Esophagus squamous epithelium (tissue), 5 donors: ENCODE data around the gene INSIG2. TPM values are rescaled to one million over a fixed set of nuclear protein-coding genes. Genes with fewer than 3 reads are reported as not detected.

ENCODE experiments used
- DNase-seq: peaks from one replicate; lab custom pipeline; 2025; lab: John Stamatoyannopoulos, UW
- H3K27ac ChIP-seq, 4 donors: fragments of 200-600 bp; sonication (generic); one replicate each; pipeline ENCODE4 v1.5.1; 2016 to 2019; ENCODE audit warnings: mild to moderate bottlenecking in 1 of 4
- H3K27me3 ChIP-seq, 4 donors: fragments of 200-600 bp; sonication (generic); 1 replicate in 3 of 4; 2 replicates in 1 of 4; pipeline versions ENCODE4 v1.5.1 to v1.6.0; 2017 to 2021; ENCODE audit warnings: antibody characterized with exemption in 1 of 4
- H3K36me3 ChIP-seq, 3 donors: fragments of 200-600 bp; sonication (generic); one replicate each; pipeline ENCODE4 v1.5.1; 2016 to 2019
- H3K4me1 ChIP-seq, 3 donors: fragments of 200-600 bp; sonication (generic); one replicate each; pipeline ENCODE4 v1.5.1; 2017 to 2019
- H3K4me3 ChIP-seq, 4 donors: fragments of 200-600 bp; sonication (generic); 1 replicate in 3 of 4; 2 replicates in 1 of 4; pipeline ENCODE4 v1.5.1; 2016 to 2019; ENCODE audit warnings: mild to moderate bottlenecking in 2 of 4, moderate library complexity in 1 of 4
- H3K9me3 ChIP-seq, 3 donors: fragments of 200-600 bp; sonication (generic); one replicate each; pipeline ENCODE4 v1.5.1; 2016 to 2019
- CTCF ChIP-seq, 6 experiments: fragments of 450-650 bp in 4 of 6; fragments of 200-600 bp in 2 of 6; sonication (generic) in 2 of 6; IDR thresholded peaks; one replicate each; pipeline ENCODE4 v1.5.1; 2016 to 2019; ENCODE audit warnings: antibody characterized with exemption in 6 of 6, mild to moderate bottlenecking in 4 of 6, moderate library complexity in 4 of 6
- POLR2A ChIP-seq, 4 donors: fragments of 450-650 bp; IDR thresholded peaks; one replicate each; pipeline ENCODE4 v1.6.1; 2017; ENCODE audit warnings: antibody characterized with exemption in 4 of 4, mild to moderate bottlenecking in 4 of 4, moderate library complexity in 3 of 4
- WGBS, 2 donors: methylation state at CpG; one replicate each; pipeline ENCODE4 v1.1.5; 2018; 5-methylcytosine and 5-hydroxymethylcytosine counted together
- intact Hi-C: fragments of 100-400 bp; cut with DNase I; formaldehyde crosslinking; loops from one replicate; pipeline ENCODE4 v1.15.0; 2022
- total RNA-seq, 4 donors: library from RNA; depleted of rRNA; stranded (reverse); fragments of >200 nt; gene quantifications; one replicate each; pipeline ENCODE4 v1.1.0, GENCODE V29; 2016
- donor health status: DM: yes; HTN: yes; CAD: no.

The INSIG2 gene
- total RNA-seq, 4 donors from 2014 or later = 2.5 to 10.1 (median 6.5) TPM

DNA sequence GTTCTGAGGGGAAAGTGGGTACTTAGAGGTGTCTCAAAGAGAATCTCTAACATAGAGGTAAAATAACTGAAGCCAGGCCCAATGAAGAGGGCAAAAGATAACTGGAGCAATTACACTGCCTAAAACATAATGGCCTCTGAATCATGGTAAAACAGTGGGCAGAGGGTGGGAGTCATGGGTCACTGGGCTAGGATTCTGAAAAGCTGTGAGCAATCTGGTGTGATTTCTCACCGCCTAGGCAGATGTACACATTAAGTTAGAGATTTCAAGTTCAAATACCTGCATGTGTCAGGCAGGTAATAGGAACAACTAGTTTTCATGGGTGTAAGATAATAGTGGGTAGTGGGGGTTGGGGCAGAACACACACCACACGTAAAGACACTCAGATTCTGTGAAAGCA, 45.6 kb downstream of the INSIG2 start:
- intact Hi-C loops = no loop called here
- no peak for DNase-seq
- Histone ChIP-seq H3K4me3 (no peak overlapping the region), H3K4me1 (no peaks in the 10 kb centered on the region), H3K36me3 (no peaks in the 10 kb centered on the region), H3K27me3 (no peaks in the 10 kb centered on the region), H3K27ac (no peak overlapping the region), H3K9me3 (no peaks in the 10 kb centered on the region)
- TF ChIP-seq POLR2A (IDR thresholded peaks at IDR 0.05) (no peak), CTCF (IDR thresholded peaks at IDR 0.05) (no peak)
- WGBS, 2 donors = 66 to 72% methylated on average over 2 of the region's 2 CpGs

GRCh38 chr2:118134650-118135049, 46.4 kb downstream of the INSIG2 start:
- intact Hi-C loops = no loop called here
- Histone ChIP-seq H3K36me3 (no peaks in the 10 kb centered on the region), H3K4me3 (no peak overlapping the region), H3K9me3 (no peaks in the 10 kb centered on the region), H3K27ac (no peak overlapping the region), H3K27me3 (no peaks in the 10 kb centered on the region), H3K4me1 (no peaks in the 10 kb centered on the region)
- no peak for DNase-seq
- 71 to 73% methylated on average over 6 of the region's 6 CpGs for WGBS, 2 donors
- no peak for TF ChIP-seq POLR2A (IDR thresholded peaks at IDR 0.05)
- no peak for TF ChIP-seq CTCF (IDR thresholded peaks at IDR 0.05)

- 21 to 36% methylated on average over 1 of the region's 1 CpG for WGBS, 2 donors
- Histone ChIP-seq H3K9me3 (no peaks in the 10 kb centered on the region), H3K4me1 (no peaks in the 10 kb centered on the region), H3K27me3 (no peaks in the 10 kb centered on the region), H3K27ac (no peak overlapping the region), H3K4me3 (no peak overlapping the region), H3K36me3 (no peaks in the 10 kb centered on the region)
- no peak for DNase-seq
- intact Hi-C loops = no loop called here
- TF ChIP-seq CTCF (IDR thresholded peaks at IDR 0.05) (no peak), POLR2A (IDR thresholded peaks at IDR 0.05) (no peak)
Measured at GRCh38 chr2:118145207-118145606, 56.9 kb downstream of the INSIG2 start.

DNA sequence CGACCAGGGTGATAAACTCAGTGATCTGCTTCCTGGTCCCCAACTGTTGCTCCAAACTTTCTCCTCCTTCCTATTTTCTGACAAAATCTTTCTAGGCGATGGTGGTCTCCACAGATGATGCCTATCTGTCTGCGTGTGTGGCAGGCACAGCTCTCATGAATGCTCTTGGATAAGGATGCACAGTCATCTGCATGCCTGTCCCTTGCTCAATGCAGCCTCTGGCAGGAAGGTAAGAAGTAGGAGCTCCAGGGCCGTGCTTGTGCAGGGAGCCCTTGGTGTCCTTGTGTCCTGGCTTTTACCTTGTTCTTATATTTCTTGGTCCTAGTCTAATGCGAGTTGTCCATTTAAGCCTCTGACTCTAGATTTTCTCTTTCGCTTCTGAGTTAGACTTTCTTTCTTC, 57.5 kb downstream of the INSIG2 start:
- H3K27ac ChIP-seq = no peak overlapping the region
- no peaks in the 10 kb centered on the region for H3K4me1 ChIP-seq
- no peaks in the 10 kb centered on the region for H3K27me3 ChIP-seq
- H3K36me3 ChIP-seq = no peaks in the 10 kb centered on the region
- TF ChIP-seq POLR2A (IDR thresholded peaks at IDR 0.05) = no peak
- TF ChIP-seq CTCF (IDR thresholded peaks at IDR 0.05) = no peak
- 74% methylated on average over 6 of the region's 6 CpGs for WGBS, 2 donors
- H3K9me3 ChIP-seq = no peaks in the 10 kb centered on the region
- intact Hi-C loops = no loop called here
- DNase-seq = no peak
- H3K4me3 ChIP-seq = no peak overlapping the region

GRCh38 chr2:118146315-118147283, 58.3 kb downstream of the INSIG2 start:
- intact Hi-C loops = no loop called here
- H3K4me1 ChIP-seq = no peaks in the 10 kb centered on the region
- DNase-seq = no peak
- no peaks in the 10 kb centered on the region for H3K27me3 ChIP-seq
- TF ChIP-seq CTCF (IDR thresholded peaks at IDR 0.05) = no peak
- no peak for TF ChIP-seq POLR2A (IDR thresholded peaks at IDR 0.05)
- H3K36me3 ChIP-seq = no peaks in the 10 kb centered on the region
- no peak overlapping the region for H3K4me3 ChIP-seq
- WGBS, 2 donors = 78 to 79% methylated on average over 9 to 10 of the region's 11 CpGs
- H3K9me3 ChIP-seq = no peaks in the 10 kb centered on the region
- no peak overlapping the region for H3K27ac ChIP-seq
